PFSK-1 (cell line): Measurements from ENCODE around the gene TLX3.

Source experiments
- FOXP2 ChIP-seq: optimal IDR thresholded peaks from 2 replicates; pipeline ENCODE3; 2011; ENCODE audit warnings: borderline replicate concordance, control low read depth, inconsistent platforms; ENCODE audit not compliant: insufficient read depth; ENCODE audit errors: extremely low read length, extremely low read depth
- POLR2AphosphoS5 ChIP-seq: IDR thresholded peaks from 2 replicates; pipeline ENCODE4 v1.6.1; 2012; ENCODE audit warnings: low read depth, mild to moderate bottlenecking, control low read depth, low read length, moderate library complexity
- SIN3A ChIP-seq: IDR thresholded peaks from 2 replicates; pipeline ENCODE4 v1.6.1; 2012; ENCODE audit warnings: mild to moderate bottlenecking, low read length, moderate library complexity, borderline replicate concordance; ENCODE audit not compliant: insufficient read depth
- TAF1 ChIP-seq: IDR thresholded peaks from 2 replicates; pipeline ENCODE4 v1.6.1; 2012; ENCODE audit warnings: low read length, control low read depth, borderline replicate concordance; ENCODE audit not compliant: insufficient read depth
- TF ChIP-seq, protein P1 (sequence below), 2 experiments: IDR thresholded peaks; 2 replicates each; pipeline versions ENCODE4 v1.6.1 to v1.8.0; 2011 to 2012; ENCODE audit warnings: low read depth in 2 of 2, low read length in 2 of 2, control low read depth in 1 of 2, inconsistent platforms in 1 of 2, mild to moderate bottlenecking in 1 of 2, moderate library complexity in 1 of 2; ENCODE audit not compliant: insufficient read depth in 1 of 2

TLX3 gene

DNA sequence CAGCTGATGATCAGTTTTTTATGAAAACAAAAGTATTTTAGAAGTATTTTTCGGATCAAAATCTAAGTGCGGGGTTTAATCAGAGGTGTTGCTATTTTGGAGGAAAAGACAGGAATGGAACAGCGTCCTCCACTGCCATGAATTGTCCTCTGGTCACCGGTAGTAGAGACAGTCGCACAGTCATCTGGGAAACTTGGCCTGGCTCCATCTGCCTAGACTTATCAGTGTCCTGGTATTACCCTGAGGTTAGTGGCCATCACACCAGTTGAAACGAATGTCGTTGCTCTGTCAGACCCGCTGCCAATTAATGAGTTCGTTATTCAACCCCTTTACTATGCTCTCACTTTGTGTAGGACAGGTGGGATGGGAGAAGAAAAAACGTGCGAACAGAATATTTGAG, 8.2 kb downstream of the TLX3 start:
- TF ChIP-seq, protein P1, sequence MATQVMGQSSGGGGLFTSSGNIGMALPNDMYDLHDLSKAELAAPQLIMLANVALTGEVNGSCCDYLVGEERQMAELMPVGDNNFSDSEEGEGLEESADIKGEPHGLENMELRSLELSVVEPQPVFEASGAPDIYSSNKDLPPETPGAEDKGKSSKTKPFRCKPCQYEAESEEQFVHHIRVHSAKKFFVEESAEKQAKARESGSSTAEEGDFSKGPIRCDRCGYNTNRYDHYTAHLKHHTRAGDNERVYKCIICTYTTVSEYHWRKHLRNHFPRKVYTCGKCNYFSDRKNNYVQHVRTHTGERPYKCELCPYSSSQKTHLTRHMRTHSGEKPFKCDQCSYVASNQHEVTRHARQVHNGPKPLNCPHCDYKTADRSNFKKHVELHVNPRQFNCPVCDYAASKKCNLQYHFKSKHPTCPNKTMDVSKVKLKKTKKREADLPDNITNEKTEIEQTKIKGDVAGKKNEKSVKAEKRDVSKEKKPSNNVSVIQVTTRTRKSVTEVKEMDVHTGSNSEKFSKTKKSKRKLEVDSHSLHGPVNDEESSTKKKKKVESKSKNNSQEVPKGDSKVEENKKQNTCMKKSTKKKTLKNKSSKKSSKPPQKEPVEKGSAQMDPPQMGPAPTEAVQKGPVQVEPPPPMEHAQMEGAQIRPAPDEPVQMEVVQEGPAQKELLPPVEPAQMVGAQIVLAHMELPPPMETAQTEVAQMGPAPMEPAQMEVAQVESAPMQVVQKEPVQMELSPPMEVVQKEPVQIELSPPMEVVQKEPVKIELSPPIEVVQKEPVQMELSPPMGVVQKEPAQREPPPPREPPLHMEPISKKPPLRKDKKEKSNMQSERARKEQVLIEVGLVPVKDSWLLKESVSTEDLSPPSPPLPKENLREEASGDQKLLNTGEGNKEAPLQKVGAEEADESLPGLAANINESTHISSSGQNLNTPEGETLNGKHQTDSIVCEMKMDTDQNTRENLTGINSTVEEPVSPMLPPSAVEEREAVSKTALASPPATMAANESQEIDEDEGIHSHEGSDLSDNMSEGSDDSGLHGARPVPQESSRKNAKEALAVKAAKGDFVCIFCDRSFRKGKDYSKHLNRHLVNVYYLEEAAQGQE (IDR thresholded peaks at IDR 0.05; ENCODE audit: insufficient read depth in 1 of 2, low read depth in 2 of 2, low read length in 2 of 2), result no peak
- no peak for TF ChIP-seq FOXP2
- no peak for TF ChIP-seq SIN3A
- TF ChIP-seq POLR2AphosphoS5, result no peak

DNA sequence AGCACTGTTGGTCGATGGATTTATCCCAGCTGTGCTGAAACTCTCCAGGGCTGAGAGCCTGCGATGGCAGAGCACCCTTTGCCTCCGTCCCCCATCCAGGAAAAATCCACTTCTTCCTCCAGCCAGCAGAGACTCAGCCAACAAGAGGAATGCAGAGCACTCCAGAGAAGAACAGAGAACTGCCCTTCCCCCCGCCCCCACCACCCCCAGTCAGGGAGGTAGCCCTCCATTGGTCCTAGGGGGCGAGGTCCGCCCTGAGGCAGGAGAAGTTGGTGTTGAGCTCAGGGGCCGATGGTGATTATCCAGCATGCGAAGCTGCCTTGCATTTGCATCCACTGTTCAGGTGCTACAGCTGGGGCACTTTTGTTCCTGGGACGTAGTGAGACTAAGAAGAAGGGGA, 9.0 kb downstream of the TLX3 start:
- no peak for TF ChIP-seq TAF1
- TF ChIP-seq FOXP2, result no peak
- TF ChIP-seq SIN3A, result no peak
- TF ChIP-seq POLR2AphosphoS5, result no peak
- TF ChIP-seq, protein P1 (IDR thresholded peaks at IDR 0.05; ENCODE audit: insufficient read depth in 1 of 2, low read depth in 2 of 2, low read length in 2 of 2), result no peak

DNA sequence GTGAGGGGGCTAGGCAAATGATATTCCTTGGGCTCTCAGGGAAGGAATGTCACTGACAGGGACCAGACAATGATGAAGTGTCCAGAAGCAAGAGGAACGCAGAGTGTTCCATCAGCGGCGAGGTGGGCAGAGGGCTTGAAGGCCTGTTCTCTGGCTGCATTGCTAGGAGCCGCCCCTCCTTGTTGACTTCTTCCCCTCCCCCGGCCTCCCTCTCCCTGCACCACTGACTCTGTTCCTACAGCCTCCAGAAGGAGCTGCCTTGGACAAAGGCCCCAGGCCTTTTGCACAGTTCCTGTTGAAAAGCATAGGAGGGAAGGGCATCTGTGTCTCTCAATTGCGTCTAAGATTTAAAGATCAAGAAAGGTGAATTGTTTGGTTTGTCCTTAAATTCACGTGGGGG, 12.4 kb downstream of the TLX3 start:
- TF ChIP-seq TAF1 (no peak), SIN3A (no peak), FOXP2 (no peak), POLR2AphosphoS5 (no peak)
- TF ChIP-seq, protein P1 (IDR thresholded peaks at IDR 0.05; ENCODE audit: insufficient read depth in 1 of 2, low read depth in 2 of 2, low read length in 2 of 2), result no peak

DNA sequence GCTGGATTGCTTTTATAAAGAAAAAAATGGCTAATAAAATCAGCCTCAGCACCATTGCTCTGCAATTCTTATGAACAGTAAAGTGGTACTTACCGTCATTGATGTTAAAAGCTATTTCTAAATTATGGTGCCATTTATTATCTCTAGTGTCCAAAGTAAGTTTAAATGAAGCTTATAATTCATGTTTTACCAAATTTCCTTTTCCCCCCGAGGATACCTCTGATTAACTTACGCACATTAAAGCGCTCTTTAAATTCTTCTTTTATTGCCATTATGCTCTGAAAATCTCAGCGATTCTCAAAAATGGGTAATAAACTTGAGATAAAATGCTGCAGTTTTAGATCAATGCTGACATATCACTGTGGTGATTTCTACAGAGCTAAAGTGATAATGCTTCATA, 13.5 kb downstream of the TLX3 start:
- TF ChIP-seq SIN3A (no peak), FOXP2 (no peak), TAF1 (no peak), POLR2AphosphoS5 (no peak)
- TF ChIP-seq, protein P1 (IDR thresholded peaks at IDR 0.05; ENCODE audit: insufficient read depth in 1 of 2, low read depth in 2 of 2, low read length in 2 of 2), result no peak

DNA sequence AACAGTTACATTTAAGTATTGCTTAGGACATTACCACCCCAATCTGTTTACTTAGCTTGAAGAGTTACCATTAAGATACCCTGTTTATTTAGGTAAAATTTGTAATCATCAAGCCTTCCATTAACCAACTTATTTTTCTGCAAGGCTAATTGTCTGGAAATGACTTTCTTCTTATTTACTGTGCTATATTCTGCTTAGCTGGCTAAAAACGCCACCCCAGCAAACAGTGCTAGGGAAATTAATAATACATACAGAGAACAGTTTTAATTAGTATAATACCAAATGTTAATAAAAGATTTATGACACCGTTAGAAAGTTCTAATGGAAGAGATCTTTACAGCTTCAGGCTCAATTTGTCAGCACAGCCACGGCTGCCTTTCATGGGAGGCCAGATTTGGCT, 14.0 kb downstream of the TLX3 start:
- TF ChIP-seq, protein P1 (IDR thresholded peaks at IDR 0.05; ENCODE audit: insufficient read depth in 1 of 2, low read depth in 2 of 2, low read length in 2 of 2), result no peak
- no peak for TF ChIP-seq POLR2AphosphoS5
- TF ChIP-seq TAF1, result no peak
- TF ChIP-seq SIN3A, result no peak
- no peak for TF ChIP-seq FOXP2
